Frontal cortex (tissue), 4 donors: ENCODE results near the gene FAT1. TPM values are rescaled to one million over a fixed set of nuclear protein-coding genes. Genes with fewer than 3 reads are reported as not detected.
"Not testable (repeated sequence)": the region's sequence is repeated elsewhere in the genome, so short reads cannot be mapped to it uniquely, and the experiment has no call there.

ENCODE experiments used
- DNase-seq, 2 donors: peaks; one replicate each; pipeline ENCODE4 v3.0.0; 2012; ENCODE audit warnings: low spot score in 2 of 2
- FAIRE-seq: peaks from 2 replicates; lab custom pipeline; 2012; peaks lifted over from hg19 to GRCh38; lab: Jason Lieb, UNC
- total RNA-seq: library from RNA; depleted of rRNA; stranded (reverse); fragments of >200 nt; gene quantifications from one replicate; pipeline ENCODE4 v1.2.3, GENCODE V29; 2014
- donor health status: control.
- donor health status: control.
- donor health status: control.

FAT1 gene
- total RNA-seq, 1 donor from 2014 or later: 26.9 TPM

- DNase-seq (no peak), FAIRE-seq (no peak)
Observed at GRCh38 chr4:186669735-186670134, 53.9 kb downstream of the FAT1 start.

DNA sequence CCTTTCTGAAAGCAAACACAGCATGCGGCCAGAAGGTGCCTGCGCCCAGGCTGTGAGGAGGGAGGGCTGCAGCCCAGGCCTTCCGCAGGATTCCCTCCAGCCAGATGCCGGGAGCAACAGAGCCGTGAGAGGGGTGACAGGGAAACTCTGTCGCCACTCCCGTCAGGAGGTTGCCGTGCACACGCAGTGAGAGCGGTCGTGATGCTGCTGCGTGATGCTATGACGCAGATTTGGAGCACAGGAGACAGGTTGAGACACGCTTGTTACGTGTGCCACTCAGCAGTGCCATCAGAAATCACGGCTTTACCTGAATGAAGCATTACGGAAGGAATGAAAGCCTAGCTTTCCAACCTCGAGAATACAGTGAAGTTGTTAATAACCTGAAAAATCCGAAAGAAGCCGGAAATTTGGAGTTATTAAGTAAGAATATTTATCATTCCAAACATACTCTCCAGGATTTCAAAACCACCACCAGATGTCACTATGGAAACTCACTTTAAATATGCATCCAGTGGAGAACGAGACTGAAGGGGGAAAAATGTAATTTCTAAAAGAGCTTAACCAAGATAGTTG, 54.4 kb downstream of the FAT1 start:
- FAIRE-seq: peak; percentile 23
- no peak for DNase-seq

- DNase-seq (no peak), FAIRE-seq (no peak)
Observed at GRCh38 chr4:186666750-186667149, 56.9 kb downstream of the FAT1 start.

- FAIRE-seq: no peak
- DNase-seq: no peak
Observed at GRCh38 chr4:186666252-186666651, 57.4 kb downstream of the FAT1 start.

- FAIRE-seq (no peak), DNase-seq (no peak)
Observed at GRCh38 chr4:186660403-186660802, 63.3 kb downstream of the FAT1 start.

DNA sequence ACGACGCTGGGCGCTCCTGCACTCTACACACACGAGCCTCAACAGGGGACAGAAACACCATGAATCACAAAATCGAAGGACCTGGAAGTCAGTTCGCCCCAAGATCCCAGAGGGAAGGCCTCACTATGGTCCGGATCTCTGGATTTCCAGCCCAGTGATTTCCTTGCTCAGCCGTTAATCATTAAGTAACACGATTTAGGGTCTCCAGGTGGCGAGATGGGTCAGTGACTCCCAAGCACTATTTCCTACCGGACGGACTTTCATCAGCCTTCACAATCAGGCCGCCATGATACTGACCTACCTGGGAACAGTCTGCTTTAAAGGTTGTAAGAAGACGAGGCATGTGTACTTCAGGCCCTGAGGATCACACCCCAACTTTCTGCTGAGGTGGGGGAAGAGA, 63.7 kb downstream of the FAT1 start:
- no peak for FAIRE-seq
- DNase-seq: no peak

DNA sequence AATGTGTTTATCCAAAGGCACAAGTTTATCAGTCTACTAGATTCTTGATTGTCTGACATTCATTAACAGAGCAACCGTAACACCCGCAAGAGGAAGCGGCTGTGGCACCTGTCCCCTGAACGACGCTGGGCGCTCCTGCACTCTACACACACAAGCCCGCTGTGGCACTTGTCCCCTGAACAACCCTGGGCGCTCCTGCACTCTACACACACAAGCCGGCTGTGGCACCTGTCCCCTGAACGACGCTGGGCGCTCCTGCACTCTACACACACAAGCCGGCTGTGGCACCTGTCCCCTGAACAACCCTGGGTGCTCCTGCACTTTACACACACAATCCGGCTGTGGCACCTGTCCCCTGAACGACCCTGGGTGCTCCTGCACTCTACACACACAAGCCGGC, 64.2 kb downstream of the FAT1 start:
- FAIRE-seq, DNase-seq: not testable (repeated sequence)

- DNase-seq (no peak), FAIRE-seq (no peak)
Observed at GRCh38 chr4:186658657-186659056, 65.0 kb downstream of the FAT1 start.

GRCh38 chr4:186657764-186658163, 65.9 kb downstream of the FAT1 start:
- no peak for FAIRE-seq
- DNase-seq: peak in 1 of 2 donors; percentile 41

- DNase-seq (no peak), FAIRE-seq (no peak)
Observed at GRCh38 chr4:186653969-186654368, 69.7 kb downstream of the FAT1 start.

GRCh38 chr4:186651624-186652023, 72.0 kb downstream of the FAT1 start:
- DNase-seq (peak; percentile 12 to 41), FAIRE-seq (no peak)

DNA sequence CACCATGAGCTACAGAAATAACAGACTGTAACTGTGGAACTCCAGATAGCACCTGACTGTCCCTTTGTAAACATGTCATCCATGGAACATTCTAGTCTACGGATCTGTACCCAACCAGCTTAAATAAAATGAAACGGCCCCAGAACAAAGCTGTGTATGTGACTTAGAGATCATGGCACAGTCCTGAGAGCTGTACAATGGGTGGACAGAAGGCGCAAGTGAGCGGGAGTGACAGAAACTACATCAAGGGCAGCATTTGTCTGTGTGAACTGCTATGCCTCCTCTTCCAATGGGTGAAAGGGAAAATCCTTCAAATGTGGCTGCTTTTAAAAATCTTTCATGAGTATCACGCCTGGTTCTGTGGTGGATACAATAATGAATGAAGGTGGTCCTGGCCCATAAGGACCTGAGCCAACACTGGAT, 72.5 kb downstream of the FAT1 start:
- no peak for FAIRE-seq

DNA sequence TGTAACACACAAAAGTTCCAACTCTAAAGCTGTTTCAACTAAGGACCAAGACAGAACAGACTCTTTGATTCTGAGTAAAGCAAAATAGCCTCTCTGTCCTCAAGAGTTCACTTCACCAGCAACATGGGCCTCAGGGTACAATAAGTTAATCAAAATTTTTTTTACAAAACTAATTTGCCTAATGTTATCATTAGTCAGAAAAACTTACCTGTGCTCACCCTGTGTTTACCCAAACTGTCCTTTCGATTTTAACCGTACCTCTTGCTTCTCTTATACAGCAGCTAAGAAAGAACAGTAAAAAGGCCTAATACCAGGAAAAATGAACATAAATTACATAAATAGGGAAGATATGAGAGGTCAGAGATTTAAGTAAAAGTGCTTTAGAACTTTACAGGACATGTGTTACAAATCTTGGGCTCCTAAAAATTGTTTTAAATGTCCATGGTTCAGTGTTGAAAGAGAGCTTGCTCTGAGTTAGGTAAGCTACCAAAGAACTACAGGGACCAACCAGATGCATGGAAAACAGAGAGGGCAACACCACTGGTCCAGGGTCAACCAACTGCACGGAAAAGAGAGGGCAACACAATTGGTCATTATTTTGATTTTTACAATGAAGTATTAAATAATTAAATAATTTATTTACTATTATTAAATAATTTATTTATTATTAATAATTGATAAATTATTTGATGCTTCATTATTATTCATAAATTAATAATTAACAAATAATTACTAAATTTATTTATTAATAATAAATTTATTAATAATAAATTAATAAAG, 73.1 kb downstream of the FAT1 start:
- FAIRE-seq: peak; percentile 91
- no peak for DNase-seq

More for the DNA sequence above, 72.5 kb downstream of the FAT1 start:
- DNase-seq: no peak

- DNase-seq (no peak), FAIRE-seq (no peak)
Observed at GRCh38 chr4:186647821-186648220, 75.8 kb downstream of the FAT1 start.

- DNase-seq (no peak), FAIRE-seq (no peak)
Observed at GRCh38 chr4:186644737-186645261, 78.9 kb downstream of the FAT1 start.

GRCh38 chr4:186644311-186644638, 79.4 kb downstream of the FAT1 start:
- no peak for DNase-seq
- no peak for FAIRE-seq

GRCh38 chr4:186643501-186644310, 80.0 kb downstream of the FAT1 start:
- no peak for DNase-seq
- no peak for FAIRE-seq

- no peak for FAIRE-seq
- DNase-seq: no peak
Observed at GRCh38 chr4:186642998-186643397, 80.7 kb downstream of the FAT1 start.

GRCh38 chr4:186642530-186642929, 81.1 kb downstream of the FAT1 start:
- DNase-seq (no peak), FAIRE-seq (no peak)

DNA sequence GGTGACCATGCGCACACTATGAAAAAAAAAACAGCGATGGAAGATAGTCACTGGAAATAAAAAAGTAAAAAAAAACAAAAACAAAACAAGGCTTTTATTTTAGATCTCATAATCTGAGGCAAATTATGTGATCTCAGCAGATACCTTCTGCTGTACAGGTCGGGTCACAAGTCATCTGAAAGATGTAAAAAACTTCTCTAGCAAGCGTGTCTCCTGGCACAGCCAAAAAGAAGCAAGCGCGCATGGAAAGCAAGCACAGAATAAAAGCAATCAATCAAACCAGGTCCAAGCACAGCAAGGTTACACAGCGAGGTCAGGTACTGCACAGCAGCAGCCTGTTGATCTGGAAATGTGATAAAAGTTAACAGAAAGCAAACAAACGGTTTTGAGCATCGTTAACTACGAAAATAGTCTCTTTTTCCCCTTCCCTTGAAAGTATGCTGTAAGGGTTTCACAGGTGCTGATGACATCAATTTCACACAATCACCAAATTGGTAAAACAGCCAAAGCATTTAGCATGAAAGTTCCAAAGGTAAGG, 89.0 kb downstream of the FAT1 start:
- FAIRE-seq: no peak
- no peak for DNase-seq
